CD4-positive, alpha-beta T cell treated with Interferon gamma for 1 hour (primary cell): Measurements from ENCODE around the gene PRKCE.
"Not testable (repeated sequence)": the region's sequence is repeated elsewhere in the genome, so short reads cannot be mapped to it uniquely, and the experiment has no call there.

Experiments used
- DNase-seq: peaks from one replicate; pipeline ENCODE4 v3.0.0-alpha.2; 2020

PRKCE gene

DNA sequence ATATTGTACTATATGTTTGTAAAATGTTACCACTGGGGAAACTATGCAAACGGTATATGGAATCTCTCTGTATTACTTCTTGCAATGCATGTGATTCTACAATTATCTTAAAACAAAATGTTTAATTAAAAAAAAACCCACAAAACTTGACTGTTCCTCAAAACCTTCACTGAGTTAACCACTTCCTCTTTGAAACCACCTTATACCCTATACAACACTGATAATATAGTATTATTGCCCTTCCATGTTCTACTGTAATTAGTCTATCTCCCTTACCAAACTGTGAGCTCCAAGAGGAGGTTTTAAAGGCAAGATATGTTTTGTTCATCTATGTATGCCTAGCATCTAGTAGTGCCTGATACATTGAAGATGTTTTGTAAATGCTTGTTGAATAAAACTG lies 572.0 kb downstream of the PRKCE start:
- DNase-seq: not testable (repeated sequence)

DNA sequence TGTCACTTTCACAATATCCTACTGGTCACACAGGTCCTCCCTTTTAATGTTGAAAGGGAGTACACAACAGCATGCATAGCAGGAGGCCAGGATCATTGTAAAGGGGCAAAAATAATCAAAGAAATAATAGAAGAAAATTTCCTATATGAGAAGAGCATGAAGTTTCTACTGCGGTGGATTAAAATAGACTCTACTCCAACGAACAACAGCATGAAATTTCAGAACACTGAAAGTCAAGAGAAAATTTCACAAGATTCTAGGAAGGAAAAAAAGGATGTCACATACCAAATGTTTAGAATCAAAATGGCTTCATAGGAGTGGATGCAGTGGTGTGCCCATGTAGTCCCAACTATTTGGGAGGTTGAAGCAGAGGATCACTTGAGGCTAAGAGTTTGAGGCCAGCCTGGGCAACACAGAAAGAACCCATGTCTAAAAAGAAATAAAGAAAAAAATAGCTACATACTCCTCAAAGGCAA lies 573.7 kb downstream of the PRKCE start:
- DNase-seq: no peak

DNA sequence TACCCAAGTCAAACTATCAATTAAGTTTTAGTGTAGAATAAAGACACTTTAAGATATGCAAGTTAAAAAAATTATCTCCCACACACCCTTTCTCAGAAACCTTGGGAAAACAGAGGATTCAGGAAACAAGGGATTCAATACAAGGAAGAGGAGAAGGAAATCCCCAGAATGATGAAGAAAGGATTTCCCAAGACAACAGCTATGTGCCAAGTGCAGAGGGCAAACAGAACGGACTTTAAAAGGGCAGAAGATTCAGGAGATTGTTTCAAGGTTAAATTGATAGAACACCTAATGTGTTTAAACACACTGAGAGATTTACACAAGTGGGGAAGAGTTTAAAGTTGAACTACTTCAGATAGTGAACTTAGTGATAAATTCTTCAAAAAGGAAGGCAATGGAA lies 574.3 kb downstream of the PRKCE start:
- DNase-seq: no peak

DNA sequence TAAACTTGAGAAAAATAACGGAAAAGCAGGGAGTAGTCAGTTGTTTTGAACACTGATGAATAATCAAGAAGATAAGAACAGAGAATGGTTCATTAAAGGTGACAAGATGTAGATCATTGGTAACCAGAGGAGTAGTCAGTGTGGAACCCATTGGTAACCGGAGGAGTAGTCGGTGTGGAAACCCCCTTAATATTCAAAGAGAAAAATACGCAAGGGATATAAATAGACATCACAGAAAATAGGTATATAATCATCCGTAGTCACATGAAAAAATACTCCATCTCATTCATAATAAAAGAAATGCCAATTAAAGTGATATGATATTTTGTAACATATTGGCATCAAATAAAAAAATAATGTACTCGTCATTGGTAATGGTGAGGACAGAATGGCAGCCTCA lies 575.1 kb downstream of the PRKCE start:
- DNase-seq: no peak

DNA sequence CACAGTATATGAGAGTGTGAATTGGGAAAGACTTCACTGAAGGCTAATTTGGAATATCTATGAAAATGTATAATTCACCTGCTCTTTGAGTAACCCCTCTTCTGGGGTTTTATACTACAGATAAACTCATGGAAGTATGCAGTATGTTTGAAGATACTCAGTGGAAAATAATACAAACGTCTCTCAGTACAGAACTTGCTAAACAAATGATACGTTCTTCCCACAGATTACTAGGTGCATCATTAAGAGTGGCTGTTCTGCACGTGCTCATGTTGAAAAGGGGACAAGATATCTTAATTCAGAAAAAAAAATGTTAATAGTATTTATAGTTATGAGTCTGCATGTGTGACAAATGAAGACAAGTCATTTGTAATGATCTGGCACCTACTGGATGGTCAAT lies 575.5 kb downstream of the PRKCE start:
- no peak for DNase-seq

DNA sequence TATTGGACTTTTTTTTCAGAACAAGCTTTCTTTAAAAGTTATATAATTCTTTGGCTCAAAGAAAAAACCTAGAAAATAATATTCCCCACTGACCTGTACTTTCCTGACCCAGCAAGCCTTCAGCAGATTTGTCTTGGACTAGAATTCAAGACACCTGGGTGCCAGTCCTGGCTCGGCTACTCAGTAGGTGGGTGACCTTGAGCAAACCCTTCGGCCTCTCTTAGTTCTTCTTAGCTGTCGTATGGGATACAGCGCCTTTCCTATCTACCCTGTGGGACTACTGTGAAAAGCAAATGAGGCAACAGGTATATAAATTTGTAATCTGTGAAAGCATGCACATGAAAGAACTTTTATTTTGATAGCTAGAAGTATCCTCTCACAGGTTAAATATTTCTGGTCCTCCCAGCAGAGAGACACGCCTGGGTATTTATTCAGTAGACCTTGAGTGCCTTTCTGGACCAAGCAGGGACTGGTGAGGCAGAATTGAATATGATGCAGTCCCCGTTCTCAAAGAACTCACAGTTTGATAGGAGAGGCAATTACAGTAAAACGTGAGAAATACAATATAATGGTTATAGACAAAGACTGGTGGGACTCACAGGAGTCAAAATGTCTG lies 576.3 kb downstream of the PRKCE start:
- DNase-seq: no peak

DNA sequence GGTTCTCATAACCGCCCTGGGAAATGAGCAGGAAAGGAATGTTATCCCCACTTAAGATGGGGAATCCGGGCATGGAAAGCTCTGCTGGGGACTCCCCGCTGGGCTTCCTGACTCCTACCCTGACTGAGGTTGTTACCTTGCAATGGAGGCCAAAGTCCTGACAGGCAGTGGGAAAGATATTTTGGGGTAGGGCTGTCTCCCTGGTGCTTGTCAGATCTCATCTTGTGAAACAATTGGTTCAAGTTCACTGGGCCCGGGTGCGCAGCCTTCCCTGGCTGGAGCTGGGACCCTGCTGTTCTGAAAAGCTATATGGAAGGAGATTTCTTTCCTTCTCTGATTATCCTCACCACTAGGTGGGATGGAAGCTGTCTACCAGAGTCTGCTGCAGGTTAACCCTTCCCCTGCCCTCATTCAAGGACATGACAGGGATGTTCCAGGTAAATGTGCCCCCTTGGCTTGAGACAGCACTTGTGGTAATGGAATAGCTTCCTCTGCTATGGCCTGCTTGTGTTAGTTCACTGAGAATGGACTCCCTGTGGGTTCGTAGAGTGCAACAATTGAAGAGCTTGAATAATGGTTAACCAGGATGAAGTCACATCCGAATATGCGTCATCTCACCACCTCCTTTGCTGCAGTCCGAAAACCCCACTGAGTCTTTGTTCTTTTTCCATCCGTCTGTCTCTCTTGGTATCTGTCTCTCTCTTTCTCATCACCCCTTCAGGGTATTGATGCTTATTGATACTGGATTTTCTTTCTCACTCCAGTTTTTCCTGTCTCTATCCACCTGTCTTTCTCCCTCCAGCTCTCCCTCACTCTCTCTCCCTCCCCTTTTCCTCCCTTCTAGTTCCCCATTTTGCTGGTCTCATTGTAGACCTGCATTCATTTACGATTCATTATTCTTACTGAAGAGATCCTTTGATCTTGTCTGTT lies 577.9 kb downstream of the PRKCE start:
- DNase-seq: no peak

DNA sequence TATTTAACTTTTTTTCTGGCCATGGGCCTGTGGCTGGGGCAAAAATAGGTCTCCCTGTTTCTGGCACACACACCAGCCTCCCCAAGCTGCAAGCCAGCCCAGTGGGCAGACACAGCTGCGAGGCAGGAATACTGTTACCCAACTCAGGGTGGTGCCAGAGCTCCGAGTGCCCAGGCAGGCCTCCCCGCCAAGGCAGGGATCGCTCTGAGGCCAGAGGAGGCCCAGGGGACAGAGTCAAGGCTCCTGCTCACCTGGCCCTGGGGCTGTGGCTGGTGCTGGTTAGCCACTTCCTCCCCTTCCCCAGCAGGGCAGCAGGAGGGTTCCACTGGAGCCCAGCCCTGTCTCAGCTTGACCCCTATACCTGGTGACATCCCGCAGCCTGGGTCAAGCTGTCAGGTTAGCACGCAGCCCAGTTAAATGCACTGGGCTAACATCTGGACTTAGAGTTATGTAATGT lies 578.7 kb downstream of the PRKCE start:
- no peak for DNase-seq

DNA sequence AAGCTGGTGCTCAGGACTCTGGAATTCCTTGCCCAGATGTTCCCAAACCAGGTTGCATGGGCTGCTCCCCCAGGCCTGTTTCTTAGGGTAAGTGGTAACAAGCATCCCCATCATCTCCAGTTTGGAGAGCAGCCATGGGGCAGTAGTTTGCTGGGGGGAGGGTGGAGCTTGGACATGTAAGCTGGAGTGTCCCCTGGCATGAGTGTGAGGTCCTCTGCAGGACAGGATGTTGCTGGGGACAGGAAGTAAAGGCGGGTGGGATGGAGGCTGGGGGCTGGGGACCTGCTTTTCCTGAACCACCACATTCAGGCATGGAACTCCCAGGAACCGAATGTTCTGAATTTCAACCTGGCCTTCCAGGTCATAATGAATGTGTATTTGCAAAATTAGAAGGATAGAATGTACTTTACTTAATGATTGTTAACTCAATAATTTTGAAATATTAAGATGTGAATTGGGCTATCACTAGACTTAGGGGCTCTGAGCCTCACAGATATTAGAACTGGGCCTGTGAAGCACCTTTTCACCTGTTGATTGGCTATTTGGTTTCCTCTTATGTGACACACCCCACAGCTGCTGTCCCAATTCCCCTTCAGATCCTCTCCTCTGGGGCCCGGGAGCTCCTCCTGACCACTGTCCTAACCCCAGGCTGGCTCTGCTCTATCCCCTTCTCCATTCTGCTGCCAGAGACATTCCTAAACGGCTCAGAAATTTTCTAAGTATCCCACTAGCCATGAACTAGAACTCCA lies 579.4 kb downstream of the PRKCE start:
- no peak for DNase-seq

DNA sequence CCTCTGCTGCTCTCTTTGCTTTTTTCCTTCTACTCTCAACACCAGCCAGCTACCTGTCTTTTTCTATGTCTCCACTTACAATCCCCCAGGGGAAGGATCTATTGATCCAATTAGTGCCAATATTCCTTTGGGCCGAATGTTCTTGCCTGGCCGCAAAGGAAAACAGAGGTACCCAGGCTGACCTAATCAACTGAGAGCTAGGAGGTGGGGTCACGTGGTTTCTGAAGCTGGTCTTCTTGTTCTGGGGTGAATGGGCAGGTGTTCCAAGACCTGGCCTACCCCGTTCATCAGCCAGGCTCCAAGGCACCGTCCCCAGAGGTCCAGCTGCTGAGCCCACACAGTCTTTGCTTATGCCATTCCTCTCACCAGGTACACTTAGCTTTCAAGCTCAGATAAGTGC lies 580.2 kb downstream of the PRKCE start:
- no peak for DNase-seq

DNA sequence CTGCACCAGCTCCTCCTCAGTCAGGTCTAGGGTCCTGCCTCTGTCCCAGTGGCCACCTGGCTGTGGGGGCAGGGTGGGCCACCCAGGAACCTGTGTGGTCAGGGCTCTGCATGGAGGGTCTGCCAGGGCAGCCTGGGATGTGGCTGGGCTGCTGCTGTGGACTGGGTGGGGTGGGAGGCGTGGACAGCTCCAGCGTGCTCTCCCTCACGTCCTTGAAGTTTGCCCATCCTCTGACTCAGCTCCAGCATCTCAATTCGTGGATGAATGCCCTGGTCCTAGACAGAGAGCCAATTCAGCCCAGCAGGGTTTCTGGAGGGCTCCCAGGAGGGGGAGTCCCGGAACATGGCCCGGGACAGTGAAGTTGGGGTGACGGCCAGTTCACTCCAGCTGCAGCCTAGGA lies 581.4 kb downstream of the PRKCE start:
- DNase-seq: no peak

DNA sequence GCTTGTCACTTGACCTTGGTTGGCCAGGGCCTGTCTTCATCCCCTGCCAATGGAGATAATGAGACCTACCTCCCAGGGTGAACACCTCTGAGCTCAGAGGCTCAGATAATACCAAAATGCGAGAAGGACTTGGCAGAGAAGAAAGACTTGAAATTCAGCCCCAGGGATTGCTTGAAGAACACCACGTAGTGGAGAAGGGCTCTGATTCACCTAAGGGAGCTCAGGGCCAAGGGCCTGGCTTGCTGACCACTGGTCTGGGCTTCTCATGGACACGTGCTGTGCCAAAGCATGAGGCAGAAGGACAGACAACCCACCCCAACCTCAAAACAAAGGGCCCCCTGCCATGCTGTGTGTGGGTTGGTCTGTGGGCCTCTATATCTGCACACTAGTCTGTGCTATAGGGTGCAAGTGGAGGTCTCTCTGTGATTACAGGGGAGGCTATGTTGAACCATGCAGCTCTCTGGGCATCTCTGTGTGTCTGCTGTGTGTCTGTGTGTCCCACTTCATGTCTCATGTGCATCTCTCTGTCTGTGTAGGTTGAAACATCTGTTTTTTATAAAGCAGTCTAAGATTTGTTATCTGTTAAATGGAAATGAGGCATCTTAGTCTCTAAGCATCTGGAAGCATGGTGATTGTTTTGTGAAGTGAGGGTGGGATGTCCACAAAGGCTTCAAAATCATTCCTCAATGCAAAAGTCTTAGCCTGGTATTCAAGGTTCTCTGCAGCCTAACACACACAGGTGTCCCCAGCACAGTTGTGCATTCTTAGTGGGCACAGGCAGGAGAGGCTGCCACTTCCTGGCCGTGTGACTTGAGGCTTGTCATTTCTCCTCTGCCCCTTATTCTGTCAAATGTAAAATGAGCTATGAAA lies 584.8 kb downstream of the PRKCE start:
- no peak for DNase-seq

DNA sequence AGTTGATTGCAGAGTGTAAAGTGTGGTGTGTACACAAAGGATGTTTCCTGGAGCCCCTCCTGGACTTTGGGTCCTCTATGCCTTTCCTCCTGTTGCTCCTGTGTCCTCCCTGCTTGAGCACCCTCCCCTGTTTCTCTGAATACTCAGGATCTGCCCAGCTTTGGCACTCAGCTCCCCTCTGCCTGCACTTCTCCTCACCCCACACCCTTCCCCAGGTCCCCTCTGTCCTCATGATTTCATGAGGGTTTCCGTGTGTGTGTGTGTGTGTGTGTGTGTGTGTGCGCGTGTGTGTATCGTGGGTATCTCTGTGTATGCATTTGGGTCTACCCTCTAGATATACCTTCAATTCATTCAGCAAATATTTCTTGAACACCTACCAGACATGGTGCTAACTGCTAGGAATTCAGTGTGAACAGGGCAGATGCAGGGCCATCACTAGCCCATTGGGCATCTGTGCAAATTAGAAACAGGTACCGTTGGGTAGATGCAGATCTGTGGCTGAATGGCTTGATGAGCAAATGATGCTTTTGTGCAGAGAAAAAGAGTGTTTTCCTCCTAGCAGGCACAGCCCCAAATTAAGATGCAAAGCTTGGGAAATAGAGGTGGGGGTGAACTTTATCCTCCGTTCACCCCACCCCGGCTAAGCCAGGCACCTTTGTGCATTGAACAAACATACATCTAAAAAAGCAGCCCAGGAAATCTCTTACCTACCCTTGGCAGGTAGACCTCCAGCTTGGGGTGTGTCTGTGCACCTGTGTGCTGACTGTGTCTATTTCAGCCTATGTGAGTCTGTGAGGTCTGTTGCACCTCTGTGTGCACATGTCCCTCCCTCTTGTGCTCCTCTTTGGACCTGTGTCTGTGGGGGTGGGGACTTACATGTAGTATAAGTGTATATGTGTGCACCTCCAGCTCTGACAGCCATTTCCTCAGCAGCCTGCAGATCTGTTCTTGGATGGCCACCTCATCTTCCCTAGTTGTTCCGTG lies 585.7 kb downstream of the PRKCE start:
- DNase-seq: no peak
